ENCODE measurements around the gene TCF25. TPM values are rescaled to one million over a fixed set of nuclear protein-coding genes. Genes with fewer than 3 reads are reported as not detected.
A peak's percentile ranks its signal among the peaks of the same experiment; 100 is the strongest.

TCF25 gene
- total and polyA plus RNA-seq, 4 donors: 47.6 to 273 (median 216) TPM

GRCh38 chr16:89895482-89896250, 22.3 kb downstream of the TCF25 start:
- no peak overlapping the region for H3K27ac ChIP-seq (ENCODE audit: low read depth in 1 of 2, low read length in 2 of 2)
- DNase-seq: no peak
- no peaks in the 10 kb centered on the region for H3K27me3 ChIP-seq (ENCODE audit: control insufficient read depth in 1 of 2, insufficient read depth in 2 of 2, low read length in 1 of 2)
- H3K4me3 ChIP-seq (ENCODE audit: low read length in 2 of 2): no peak overlapping the region
- no peaks in the 10 kb centered on the region for H3K9me3 ChIP-seq (ENCODE audit: control insufficient read depth, low read length)
- no peak for ATAC-seq (ENCODE audit: low FRiP score)
- intact Hi-C loops (cut with DNase I): no loop called here
- peaks cover 10 to 19% of the 10 kb centered on the region in 2 donors for H3K36me3 ChIP-seq (ENCODE audit: control insufficient read depth in 1 of 2, insufficient read depth in 2 of 2, low read length in 1 of 2)
- no peaks in the 10 kb centered on the region for H3K4me1 ChIP-seq (ENCODE audit: control insufficient read depth in 1 of 2, insufficient read depth in 2 of 2, low read length in 2 of 2)
- 90 to 91% methylated on average over 26 of the region's 26 CpGs for WGBS, 2 donors

GRCh38 chr16:89897204-89897603, 23.8 kb downstream of the TCF25 start:
- 95 to 96% methylated on average over 11 of the region's 11 CpGs for WGBS, 2 donors
- Histone ChIP-seq H3K9me3 (ENCODE audit: control insufficient read depth, low read length) (no peaks in the 10 kb centered on the region), H3K27ac (ENCODE audit: low read depth in 1 of 2, low read length in 2 of 2) (no peak overlapping the region), H3K27me3 (ENCODE audit: control insufficient read depth in 1 of 2, insufficient read depth in 2 of 2, low read length in 1 of 2) (no peaks in the 10 kb centered on the region), H3K4me3 (ENCODE audit: low read length in 2 of 2) (no peak overlapping the region), H3K4me1 (ENCODE audit: control insufficient read depth in 1 of 2, insufficient read depth in 2 of 2, low read length in 2 of 2) (no peaks in the 10 kb centered on the region), H3K36me3 (ENCODE audit: control insufficient read depth in 1 of 2, insufficient read depth in 2 of 2, low read length in 1 of 2) (peaks cover 10 to 19% of the 10 kb centered on the region in 2 donors)
- intact Hi-C loops (cut with DNase I): no loop called here
- ATAC-seq (ENCODE audit: low FRiP score) (no peak), DNase-seq (no peak)

- Histone ChIP-seq H3K36me3 (ENCODE audit: control insufficient read depth in 1 of 2, insufficient read depth in 2 of 2, low read length in 1 of 2) (peaks cover 10 to 17% of the 10 kb centered on the region in 2 donors), H3K4me3 (ENCODE audit: low read length in 2 of 2) (no peak overlapping the region), H3K9me3 (ENCODE audit: control insufficient read depth, low read length) (no peaks in the 10 kb centered on the region), H3K4me1 (ENCODE audit: control insufficient read depth in 1 of 2, insufficient read depth in 2 of 2, low read length in 2 of 2) (no peaks in the 10 kb centered on the region), H3K27me3 (ENCODE audit: control insufficient read depth in 1 of 2, insufficient read depth in 2 of 2, low read length in 1 of 2) (no peaks in the 10 kb centered on the region), H3K27ac (ENCODE audit: low read depth in 1 of 2, low read length in 2 of 2) (no peak overlapping the region)
- ATAC-seq (ENCODE audit: low FRiP score) (no peak), DNase-seq (peak in 1 of 2 donors; percentile 72)
- intact Hi-C loops (cut with DNase I): no loop called here
- 95% methylated on average over 36 of the region's 36 CpGs for WGBS, 2 donors
Observed at GRCh38 chr16:89898201-89898967, 25.0 kb downstream of the TCF25 start.

- 93 to 94% methylated on average over 20 of the region's 20 CpGs for WGBS, 2 donors
- H3K4me1 ChIP-seq (ENCODE audit: control insufficient read depth in 1 of 2, insufficient read depth in 2 of 2, low read length in 2 of 2): no peaks in the 10 kb centered on the region
Observed at GRCh38 chr16:89899879-89900481, 26.6 kb downstream of the TCF25 start.

GRCh38 chr16:89900885-89901284, 27.5 kb downstream of the TCF25 start:
- Histone ChIP-seq H3K4me1 (ENCODE audit: control insufficient read depth in 1 of 2, insufficient read depth in 2 of 2, low read length in 2 of 2) (no peaks in the 10 kb centered on the region), H3K36me3 (ENCODE audit: control insufficient read depth in 1 of 2, insufficient read depth in 2 of 2, low read length in 1 of 2) (peaks cover 4 to 7% of the 10 kb centered on the region in 2 donors), H3K27ac (ENCODE audit: low read depth in 1 of 2, low read length in 2 of 2) (no peak overlapping the region), H3K27me3 (ENCODE audit: control insufficient read depth in 1 of 2, insufficient read depth in 2 of 2, low read length in 1 of 2) (no peaks in the 10 kb centered on the region), H3K9me3 (ENCODE audit: control insufficient read depth, low read length) (no peaks in the 10 kb centered on the region), H3K4me3 (ENCODE audit: low read length in 2 of 2) (no peak overlapping the region)
- ATAC-seq (ENCODE audit: low FRiP score): no peak
- intact Hi-C loops (cut with DNase I): no loop called here
- DNase-seq: peak in 1 of 2 donors; percentile 68
- WGBS, 2 donors: 94 to 96% methylated on average over 17 of the region's 17 CpGs

More at GRCh38 chr16:89899879-89900481, 26.6 kb downstream of the TCF25 start:
- H3K36me3 ChIP-seq (ENCODE audit: control insufficient read depth in 1 of 2, insufficient read depth in 2 of 2, low read length in 1 of 2): peaks cover 4 to 11% of the 10 kb centered on the region in 2 donors
- DNase-seq (no peak), ATAC-seq (ENCODE audit: low FRiP score) (no peak)
- H3K27ac ChIP-seq (ENCODE audit: low read depth in 1 of 2, low read length in 2 of 2): no peak overlapping the region
- H3K27me3 ChIP-seq (ENCODE audit: control insufficient read depth in 1 of 2, insufficient read depth in 2 of 2, low read length in 1 of 2): no peaks in the 10 kb centered on the region
- no peaks in the 10 kb centered on the region for H3K9me3 ChIP-seq (ENCODE audit: control insufficient read depth, low read length)
- no peak overlapping the region for H3K4me3 ChIP-seq (ENCODE audit: low read length in 2 of 2)
- intact Hi-C loops (cut with DNase I): no loop called here

GRCh38 chr16:89902980-89903379, 29.6 kb downstream of the TCF25 start:
- 90 to 92% methylated on average over 11 of the region's 11 CpGs for WGBS, 2 donors
- H3K27ac ChIP-seq (ENCODE audit: low read depth in 1 of 2, low read length in 2 of 2): no peak overlapping the region
- no peaks in the 10 kb centered on the region for H3K9me3 ChIP-seq (ENCODE audit: control insufficient read depth, low read length)
- ATAC-seq (ENCODE audit: low FRiP score) (no peak), DNase-seq (peak; percentile 42 to 65)
- intact Hi-C loops (cut with DNase I): no loop called here
- peaks cover 4 to 16% of the 10 kb centered on the region in 2 donors for H3K36me3 ChIP-seq (ENCODE audit: control insufficient read depth in 1 of 2, insufficient read depth in 2 of 2, low read length in 1 of 2)
- no peak overlapping the region for H3K4me3 ChIP-seq (ENCODE audit: low read length in 2 of 2)
- no peaks in the 10 kb centered on the region for H3K27me3 ChIP-seq (ENCODE audit: control insufficient read depth in 1 of 2, insufficient read depth in 2 of 2, low read length in 1 of 2)
- H3K4me1 ChIP-seq (ENCODE audit: control insufficient read depth in 1 of 2, insufficient read depth in 2 of 2, low read length in 2 of 2): no peaks in the 10 kb centered on the region

GRCh38 chr16:89903908-89904515, 30.6 kb downstream of the TCF25 start:
- no peak for ATAC-seq (ENCODE audit: low FRiP score)
- WGBS, 2 donors: 84 to 86% methylated on average over 19 of the region's 19 CpGs
- H3K4me3 ChIP-seq (ENCODE audit: low read length in 2 of 2): no peak overlapping the region
- intact Hi-C loops (cut with DNase I): no loop called here
- peaks cover 0 to 16% of the 10 kb centered on the region in 2 donors for H3K36me3 ChIP-seq (ENCODE audit: control insufficient read depth in 1 of 2, insufficient read depth in 2 of 2, low read length in 1 of 2)
- peak in 1 of 2 donors; percentile 73 for DNase-seq
- H3K27ac ChIP-seq (ENCODE audit: low read depth in 1 of 2, low read length in 2 of 2): no peak overlapping the region
- H3K9me3 ChIP-seq (ENCODE audit: control insufficient read depth, low read length): no peaks in the 10 kb centered on the region
- H3K4me1 ChIP-seq (ENCODE audit: control insufficient read depth in 1 of 2, insufficient read depth in 2 of 2, low read length in 2 of 2): no peaks in the 10 kb centered on the region
- H3K27me3 ChIP-seq (ENCODE audit: control insufficient read depth in 1 of 2, insufficient read depth in 2 of 2, low read length in 1 of 2): no peaks in the 10 kb centered on the region

- H3K4me3 ChIP-seq (ENCODE audit: low read length in 2 of 2): no peak overlapping the region
- H3K36me3 ChIP-seq (ENCODE audit: control insufficient read depth in 1 of 2, insufficient read depth in 2 of 2, low read length in 1 of 2): peaks cover 0 to 16% of the 10 kb centered on the region in 2 donors
- H3K4me1 ChIP-seq (ENCODE audit: control insufficient read depth in 1 of 2, insufficient read depth in 2 of 2, low read length in 2 of 2): no peaks in the 10 kb centered on the region
- no peaks in the 10 kb centered on the region for H3K9me3 ChIP-seq (ENCODE audit: control insufficient read depth, low read length)
- intact Hi-C loops (cut with DNase I): no loop called here
- ATAC-seq (ENCODE audit: low FRiP score) (no peak), DNase-seq (peak in 1 of 2 donors; percentile 71)
- no peaks in the 10 kb centered on the region for H3K27me3 ChIP-seq (ENCODE audit: control insufficient read depth in 1 of 2, insufficient read depth in 2 of 2, low read length in 1 of 2)
- WGBS, 2 donors: 82 to 84% methylated on average over 31 of the region's 31 CpGs
- H3K27ac ChIP-seq (ENCODE audit: low read depth in 1 of 2, low read length in 2 of 2): no peak overlapping the region
Observed at GRCh38 chr16:89904606-89905510, 31.5 kb downstream of the TCF25 start.
